HG02943 (cell line): ENCODE data around the gene SGMS2.

Experiments used
- ATAC-seq: cut with Tn5 transposase; IDR thresholded peaks from one replicate; pipeline ENCODE4 v1.9.1; 2021; ENCODE audit warnings: mild to moderate bottlenecking, low read depth, moderate library complexity; ENCODE audit not compliant: unreplicated experiment

The SGMS2 gene

GRCh38 chr4:107862658-107863057 lies 37.9 kb downstream of the SGMS2 start:
- no peak for ATAC-seq

- ATAC-seq = no peak
Measured at GRCh38 chr4:107863416-107863815, 38.7 kb downstream of the SGMS2 start.

- ATAC-seq = no peak
Measured at GRCh38 chr4:107863850-107864371, 39.2 kb downstream of the SGMS2 start.

GRCh38 chr4:107866726-107867125 lies 42.0 kb downstream of the SGMS2 start:
- ATAC-seq = no peak

GRCh38 chr4:107870236-107870635 lies 45.5 kb downstream of the SGMS2 start:
- no peak for ATAC-seq

- ATAC-seq = no peak
Measured at GRCh38 chr4:107870916-107871786, 46.4 kb downstream of the SGMS2 start.

- ATAC-seq = no peak
Measured at GRCh38 chr4:107874024-107874423, 49.3 kb downstream of the SGMS2 start.

GRCh38 chr4:107876099-107876498 lies 51.4 kb downstream of the SGMS2 start:
- no peak for ATAC-seq

GRCh38 chr4:107877361-107877760 lies 52.6 kb downstream of the SGMS2 start:
- ATAC-seq = no peak

- no peak for ATAC-seq
Measured at GRCh38 chr4:107885865-107886264, 61.1 kb downstream of the SGMS2 start.

- ATAC-seq = no peak
Measured at GRCh38 chr4:107888237-107888636, 63.5 kb downstream of the SGMS2 start.

- no peak for ATAC-seq
Measured at GRCh38 chr4:107890779-107891178, 66.0 kb downstream of the SGMS2 start.

- no peak for ATAC-seq
Measured at GRCh38 chr4:107891299-107891698, 66.6 kb downstream of the SGMS2 start.

GRCh38 chr4:107893171-107894137 lies 68.7 kb downstream of the SGMS2 start:
- no peak for ATAC-seq

- no peak for ATAC-seq
Measured at GRCh38 chr4:107894138-107894603, 69.4 kb downstream of the SGMS2 start.

- no peak for ATAC-seq
Measured at GRCh38 chr4:107896158-107896645, 71.5 kb downstream of the SGMS2 start.

GRCh38 chr4:107896646-107897045 lies 71.9 kb downstream of the SGMS2 start:
- ATAC-seq = no peak

GRCh38 chr4:107897823-107898222 lies 73.1 kb downstream of the SGMS2 start:
- no peak for ATAC-seq

- no peak for ATAC-seq
Measured at GRCh38 chr4:107900067-107900466, 75.3 kb downstream of the SGMS2 start.

GRCh38 chr4:107900508-107900907 lies 75.8 kb downstream of the SGMS2 start:
- ATAC-seq = no peak
